Stimulated activated CD4-positive, alpha-beta T cell treated with anti-CD3 and anti-CD28 coated beads, Interleukin-4, amount 100 ng/mL, for 48 hours (primary cell): ENCODE data around the gene ANO8.
A peak's percentile ranks its signal among the peaks of the same experiment; 100 is the strongest.

Experiments used
- DNase-seq, 2 donors: peaks; one replicate each; pipeline ENCODE4 v3.0.0-alpha.2; 2020; ENCODE audit warnings: low read depth in 2 of 2

ANO8 gene

GRCh38 chr19:17346109-17346671 lies 11.5 kb upstream of the ANO8 start:
- DNase-seq: peak; percentile 70 to 80

GRCh38 chr19:17341845-17342244 lies 7.2 kb upstream of the ANO8 start:
- no peak for DNase-seq

GRCh38 chr19:17341386-17341785 lies 6.7 kb upstream of the ANO8 start:
- DNase-seq: no peak

GRCh38 chr19:17340871-17341357 lies 6.3 kb upstream of the ANO8 start:
- DNase-seq: no peak

- DNase-seq: no peak
Measured at GRCh38 chr19:17340302-17340870, 5.7 kb upstream of the ANO8 start.

- peak; percentile 64 to 73 for DNase-seq
Measured at GRCh38 chr19:17339088-17339741, 4.6 kb upstream of the ANO8 start.

GRCh38 chr19:17338433-17339078 lies 3.9 kb upstream of the ANO8 start:
- DNase-seq: no peak

GRCh38 chr19:17337675-17338432 lies 3.2 kb upstream of the ANO8 start:
- no peak for DNase-seq

- DNase-seq: peak; percentile 95 to 97
Measured at GRCh38 chr19:17336872-17337674, 2.4 kb upstream of the ANO8 start, which contains the start of gene GTPBP3. GTPBP3 (plus strand) TSS chr19:17337553; CDS start chr19:17337612, 59 bp downstream.

GRCh38 chr19:17335575-17335974 lies 920 bp upstream of the ANO8 start:
- DNase-seq: no peak

GRCh38 chr19:17333611-17334413 lies 843 bp downstream of the ANO8 start:
- peak; percentile 67 to 76 for DNase-seq

GRCh38 chr19:17332677-17333581 lies 1.7 kb downstream of the ANO8 start:
- DNase-seq: peak in 1 of 2 donors; percentile 50

GRCh38 chr19:17332360-17332676 lies 2.3 kb downstream of the ANO8 start:
- no peak for DNase-seq

GRCh38 chr19:17331045-17331558 lies 3.6 kb downstream of the ANO8 start:
- no peak for DNase-seq

- DNase-seq: no peak
Measured at GRCh38 chr19:17330262-17331044, 4.2 kb downstream of the ANO8 start.

GRCh38 chr19:17329366-17330261 lies 5.0 kb downstream of the ANO8 start:
- no peak for DNase-seq
